Subcutaneous adipose tissue (tissue), 4 donors: ENCODE results near the gene PATJ. TPM values are rescaled to one million over a fixed set of nuclear protein-coding genes. Genes with fewer than 3 reads are reported as not detected.

Experiments used
- total RNA-seq, 4 donors: library from RNA; depleted of rRNA; stranded (reverse); fragments of >200 nt; gene quantifications; one replicate each; pipeline ENCODE4 v1.1.0, GENCODE V29; 2016
- TF ChIP-seq, protein P1 (sequence below): fragments of 450-650 bp; IDR thresholded peaks from one replicate; pipeline ENCODE4 v1.5.1; 2016; ENCODE audit warnings: low read depth, mild to moderate bottlenecking, control low read depth, antibody characterized with exemption, moderate library complexity

PATJ gene
- total RNA-seq, 4 donors from 2014 or later, result 12.2 to 21.6 (median 19.1) TPM

DNA sequence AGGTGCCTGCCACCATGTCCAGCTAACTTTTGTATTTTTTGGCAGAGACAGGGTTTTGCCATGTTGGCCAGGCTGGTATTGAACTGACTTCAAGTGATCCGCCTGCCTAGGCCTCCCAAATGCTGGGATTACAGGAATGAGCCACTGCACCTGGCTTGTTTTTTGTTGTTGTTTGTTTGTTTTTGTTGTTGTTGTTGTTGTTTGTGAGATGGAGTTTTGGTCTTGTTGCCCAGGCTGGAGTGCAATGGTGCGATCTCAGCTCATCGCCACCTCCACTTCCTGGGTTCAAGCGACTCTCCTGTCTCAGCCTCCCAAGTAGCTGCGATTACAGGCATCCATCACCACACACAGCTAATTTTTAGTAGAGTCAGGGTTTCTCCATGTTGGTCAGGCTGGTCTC is 445.3 kb downstream of the PATJ start:
- TF ChIP-seq, protein P1, sequence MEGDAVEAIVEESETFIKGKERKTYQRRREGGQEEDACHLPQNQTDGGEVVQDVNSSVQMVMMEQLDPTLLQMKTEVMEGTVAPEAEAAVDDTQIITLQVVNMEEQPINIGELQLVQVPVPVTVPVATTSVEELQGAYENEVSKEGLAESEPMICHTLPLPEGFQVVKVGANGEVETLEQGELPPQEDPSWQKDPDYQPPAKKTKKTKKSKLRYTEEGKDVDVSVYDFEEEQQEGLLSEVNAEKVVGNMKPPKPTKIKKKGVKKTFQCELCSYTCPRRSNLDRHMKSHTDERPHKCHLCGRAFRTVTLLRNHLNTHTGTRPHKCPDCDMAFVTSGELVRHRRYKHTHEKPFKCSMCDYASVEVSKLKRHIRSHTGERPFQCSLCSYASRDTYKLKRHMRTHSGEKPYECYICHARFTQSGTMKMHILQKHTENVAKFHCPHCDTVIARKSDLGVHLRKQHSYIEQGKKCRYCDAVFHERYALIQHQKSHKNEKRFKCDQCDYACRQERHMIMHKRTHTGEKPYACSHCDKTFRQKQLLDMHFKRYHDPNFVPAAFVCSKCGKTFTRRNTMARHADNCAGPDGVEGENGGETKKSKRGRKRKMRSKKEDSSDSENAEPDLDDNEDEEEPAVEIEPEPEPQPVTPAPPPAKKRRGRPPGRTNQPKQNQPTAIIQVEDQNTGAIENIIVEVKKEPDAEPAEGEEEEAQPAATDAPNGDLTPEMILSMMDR, result no peak

DNA sequence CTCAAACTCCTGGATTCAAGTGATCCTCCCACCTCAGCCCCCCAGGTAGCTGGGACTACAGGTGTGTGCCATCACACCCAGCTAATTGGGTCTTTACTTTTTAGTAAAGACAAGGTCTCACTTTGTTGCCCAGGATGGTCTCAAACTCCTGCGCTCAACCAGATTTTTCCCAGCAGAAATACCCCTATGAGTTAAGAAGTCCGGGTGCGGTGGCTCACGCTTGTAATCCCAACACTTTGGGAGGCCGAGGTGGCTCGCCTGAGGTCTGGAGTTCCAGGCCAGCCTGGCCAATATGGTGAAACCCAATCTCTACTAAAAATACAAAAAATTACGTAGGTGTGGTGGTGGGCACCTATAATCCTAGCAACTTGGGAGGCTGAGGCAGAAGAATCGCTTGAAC is 445.8 kb downstream of the PATJ start:
- TF ChIP-seq, protein P1, result no peak

DNA sequence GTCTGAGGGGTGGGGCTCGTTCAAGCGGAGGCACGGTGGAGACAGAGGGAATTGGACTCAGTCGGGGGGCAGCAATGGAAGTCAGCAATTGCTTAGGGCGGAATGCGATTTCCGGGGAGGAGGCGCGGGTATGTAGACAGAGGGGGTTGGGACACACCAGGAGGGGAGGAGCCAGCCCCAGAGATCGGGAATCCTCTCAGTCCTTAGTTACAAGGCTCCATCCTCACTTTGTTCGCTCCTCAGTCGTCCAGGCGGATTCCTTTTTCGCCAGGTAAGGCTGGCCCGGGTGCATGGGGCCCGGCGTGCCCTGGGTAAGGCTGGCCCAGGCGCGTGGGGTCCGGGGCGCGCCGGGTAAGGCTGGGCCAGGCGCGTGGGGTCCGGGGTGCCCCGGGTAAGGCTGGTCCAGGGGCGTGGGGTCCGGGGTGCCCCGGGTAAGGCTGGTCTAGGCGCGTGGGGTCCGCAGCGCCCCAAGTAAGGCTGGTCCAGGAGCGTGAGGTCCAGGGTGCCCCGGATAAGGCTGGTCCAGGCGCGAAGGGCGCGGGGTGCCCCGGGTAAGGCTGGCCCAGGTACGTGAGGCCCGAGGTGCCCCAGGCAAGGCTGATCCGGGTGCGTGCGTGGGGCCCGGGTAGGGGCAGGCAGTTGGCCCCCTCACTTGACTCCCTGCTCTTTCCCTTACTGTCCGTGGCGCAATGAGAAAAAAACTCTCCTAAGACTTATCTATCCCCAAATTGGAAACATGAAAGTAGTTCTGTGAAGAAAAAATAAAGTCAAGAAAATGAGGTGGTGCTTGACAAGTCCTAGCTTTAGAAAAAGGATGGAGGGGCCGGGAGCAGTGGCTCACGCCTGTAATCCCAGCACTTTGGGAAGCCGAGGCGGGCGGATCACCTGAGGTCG is 452.6 kb downstream of the PATJ start, which contains the start of gene L1TD1:
L1TD1 (plus strand) TSS at position 199 of the 894 bp plus-strand sequence. CDS start 11,780 bp downstream, outside the sequence.
- TF ChIP-seq, protein P1, result no peak

DNA sequence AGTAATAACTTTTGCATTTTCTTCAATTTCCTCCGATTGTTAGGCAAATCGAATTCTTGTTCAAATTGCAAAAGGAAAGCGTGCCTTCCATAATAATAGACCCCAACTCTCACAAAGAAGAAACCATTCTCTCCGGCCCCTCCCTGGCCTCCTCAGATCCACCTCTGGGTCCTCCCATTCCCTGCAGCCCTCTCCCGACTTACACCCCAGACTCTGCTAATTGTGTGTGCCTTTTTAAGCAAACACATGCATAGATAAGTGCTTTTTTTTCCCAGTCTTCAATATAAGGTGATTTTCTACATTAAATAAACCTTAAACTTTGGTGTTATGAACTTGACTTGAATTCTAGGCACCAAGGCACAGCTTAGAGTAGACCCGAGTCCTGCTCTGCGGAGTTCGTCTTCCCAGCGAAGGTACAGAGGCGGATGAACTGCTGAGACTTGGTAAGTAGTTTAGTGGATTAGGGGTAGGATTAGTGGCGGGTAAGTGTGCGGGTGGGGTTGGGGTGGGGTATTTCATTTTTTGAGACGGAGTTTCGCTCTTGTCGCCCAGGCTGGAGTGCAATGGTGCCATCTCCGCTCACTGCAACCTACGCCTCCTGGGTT is 453.9 kb downstream of the PATJ start:
- TF ChIP-seq, protein P1, result no peak

DNA sequence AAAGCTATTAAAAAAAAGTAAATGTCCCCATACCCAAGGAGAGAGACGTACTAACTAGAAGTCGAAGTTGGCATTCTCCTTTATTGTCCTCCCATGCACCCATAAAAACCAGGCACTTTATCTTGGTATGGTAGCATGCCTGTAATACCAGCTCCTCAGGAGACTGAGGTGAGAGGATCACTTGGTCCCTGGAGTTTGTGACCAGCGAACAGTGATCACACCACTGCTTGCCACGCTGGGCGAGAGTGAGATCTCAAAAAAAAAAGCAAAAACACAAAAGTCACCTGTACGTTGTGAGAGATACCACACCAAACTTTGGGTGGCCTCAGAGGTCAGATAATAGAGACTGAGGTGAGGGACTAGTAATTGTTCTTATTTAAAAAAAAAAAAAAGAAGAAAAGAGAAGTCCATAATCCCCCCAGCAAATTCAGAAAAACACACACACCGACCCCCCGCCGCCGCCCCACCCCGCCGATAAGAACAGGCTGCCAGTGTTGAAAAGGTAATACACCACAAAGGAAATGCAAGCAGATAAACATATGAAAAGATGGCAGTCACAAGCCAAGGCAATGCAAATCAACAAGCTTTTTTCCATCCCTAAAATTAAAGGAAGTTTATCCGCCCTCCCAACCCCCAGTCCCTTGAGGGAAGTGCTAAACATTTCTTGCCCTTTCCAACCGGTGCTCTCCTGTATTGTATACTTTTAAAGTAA is 455.9 kb downstream of the PATJ start:
- TF ChIP-seq, protein P1, result no peak

DNA sequence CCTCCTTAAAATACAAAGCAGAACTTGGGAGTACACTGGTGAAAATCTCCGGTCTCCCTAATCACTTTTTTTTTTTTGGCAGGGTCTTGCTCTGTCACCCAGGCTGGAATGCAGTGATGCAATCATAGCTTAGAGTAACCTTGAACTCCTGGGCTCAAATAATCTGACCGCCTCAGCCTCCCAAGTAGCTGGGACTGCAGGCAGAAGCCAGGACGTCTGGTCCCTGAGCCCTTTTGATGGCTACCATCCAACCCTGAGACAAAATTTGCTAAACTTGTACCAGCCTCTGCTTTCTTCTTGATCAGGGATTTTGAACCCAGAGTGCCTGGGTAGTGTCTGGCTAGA is 456.5 kb downstream of the PATJ start:
- TF ChIP-seq, protein P1, result no peak

DNA sequence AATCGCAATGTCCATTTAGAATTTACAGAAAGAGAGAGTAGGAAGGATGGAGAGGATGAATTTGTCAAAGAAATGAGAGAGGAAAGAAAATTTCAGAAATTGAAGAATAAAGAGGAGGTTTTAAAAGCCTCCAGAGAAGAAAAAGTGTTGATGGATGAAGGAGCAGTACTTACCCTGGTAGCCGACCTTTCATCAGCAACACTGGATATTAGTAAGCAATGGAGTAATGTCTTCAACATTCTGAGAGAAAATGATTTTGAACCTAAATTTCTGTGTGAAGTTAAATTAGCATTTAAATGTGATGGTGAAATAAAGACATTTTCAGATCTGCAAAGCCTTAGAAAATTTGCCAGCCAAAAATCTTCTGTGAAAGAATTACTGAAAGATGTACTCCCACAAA is 464.9 kb downstream of the PATJ start:
- TF ChIP-seq, protein P1, result no peak
